ENCODE results near the gene LONRF2.

- TF ChIP-seq CTCF (IDR thresholded peaks at IDR 0.05) (no peak), POLR2A (IDR thresholded peaks at IDR 0.05) (no peak)
Measured at GRCh38 chr2:100281521-100282438, 40.5 kb downstream of the LONRF2 start.
